Gastrocnemius medialis (tissue), 4 donors: ENCODE data around the gene NLRP12. TPM values are rescaled to one million over a fixed set of nuclear protein-coding genes. Genes with fewer than 3 reads are reported as not detected.

Experiments used
- ATAC-seq, 2 donors: fragments of 150-250 bp; one replicate each; pipeline ENCODE4 v1.9.1; 2016
- DNase-seq, 2 donors: peaks; one replicate each; pipeline ENCODE4 v3.0.0-alpha.2; 2019
- H3K27ac ChIP-seq, 4 donors: fragments of 200-600 bp; sonication (generic); 1 replicate in 1 of 4; 2 replicates in 3 of 4; pipeline ENCODE4 v1.5.1; 2016 to 2018; ENCODE audit warnings: mild to moderate bottlenecking in 2 of 4, moderate library complexity in 1 of 4
- H3K27me3 ChIP-seq, 3 donors: fragments of 200-600 bp; sonication (generic) in 2 of 3; 1 replicate in 1 of 3; 2 replicates in 2 of 3; pipeline versions ENCODE4 v1.5.1 to v1.6.0; 2016 to 2019; ENCODE audit warnings: mild to moderate bottlenecking in 1 of 3, moderate library complexity in 1 of 3
- H3K36me3 ChIP-seq, 2 donors: fragments of 200-600 bp; sonication (generic) in 1 of 2; one replicate each; pipeline ENCODE4 v1.5.1; 2017 to 2018
- H3K4me1 ChIP-seq, 2 donors: fragments of 200-600 bp; sonication (generic) in 1 of 2; one replicate each; pipeline ENCODE4 v1.5.1; 2016 to 2017; ENCODE audit warnings: mild to moderate bottlenecking in 2 of 2
- H3K4me3 ChIP-seq, 4 donors: fragments of 200-600 bp; sonication (generic) in 3 of 4; 1 replicate in 1 of 4; 2 replicates in 3 of 4; pipeline ENCODE4 v1.5.1; 2016 to 2019; ENCODE audit warnings: mild to moderate bottlenecking in 2 of 4
- H3K9me3 ChIP-seq, 3 donors: fragments of 200-600 bp; sonication (generic) in 2 of 3; 1 replicate in 1 of 3; 2 replicates in 2 of 3; pipeline ENCODE4 v1.5.1; 2016 to 2019
- CTCF ChIP-seq, 5 experiments: fragments of 450-650 bp in 3 of 5; fragments of 200-600 bp in 2 of 5; sonication (generic) in 2 of 5; IDR thresholded peaks in 4 of 5; conservative IDR thresholded peaks in 1 of 5; 1 replicate in 4 of 5; 2 replicates in 1 of 5; pipeline ENCODE4 v1.5.1; 2016 to 2019; ENCODE audit warnings: antibody characterized with exemption in 5 of 5, mild to moderate bottlenecking in 3 of 5, moderate library complexity in 3 of 5
- POLR2A ChIP-seq, 2 donors: fragments of 450-650 bp; IDR thresholded peaks; one replicate each; pipeline ENCODE4 v1.6.1; 2017; ENCODE audit warnings: antibody characterized with exemption in 2 of 2, mild to moderate bottlenecking in 2 of 2, moderate library complexity in 2 of 2
- in situ Hi-C, 4 donors: fragments of 200-750 bp; cut with MboI; loops; one replicate each; pipeline versions ENCODE4 v1.15.0 to v1.8.0; 2017; ENCODE audit warnings: low sequenced_read_pairs in 4 of 4
- intact Hi-C: fragments of 100-400 bp; cut with DNase I; formaldehyde crosslinking; loops from one replicate; pipeline ENCODE4 v1.15.1; 2023; ENCODE audit warnings: low total_unique reads
- total RNA-seq, 4 donors: library from RNA; depleted of rRNA; stranded (reverse); fragments of >200 nt; gene quantifications; one replicate each; pipeline versions ENCODE4 v1.1.0 to v1.2.3, GENCODE V29; 2016

The NLRP12 gene
- total RNA-seq, 4 donors from 2014 or later: 0.31 to 0.52 (median 0.35) TPM; not detected in 1

DNA sequence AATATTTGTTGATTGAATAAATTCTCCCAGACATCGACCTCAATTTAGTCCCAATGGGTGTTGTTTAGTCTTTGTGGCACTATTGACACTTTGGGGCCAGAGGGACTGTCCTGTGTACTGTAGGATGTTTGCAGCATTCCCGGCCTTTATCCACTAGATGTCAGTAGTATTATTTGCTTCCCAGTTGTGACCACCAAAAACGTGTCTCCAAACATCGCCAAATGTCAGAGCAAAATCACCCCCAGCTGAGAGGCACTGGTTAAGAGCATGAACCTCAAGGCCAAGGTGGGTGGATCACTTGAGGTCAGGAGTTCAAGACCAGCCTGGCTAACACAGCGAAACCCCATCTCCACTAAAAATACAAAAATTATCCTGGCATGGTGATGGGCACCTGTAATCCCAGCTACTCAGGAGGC, 15.4 kb downstream of the NLRP12 start:
- H3K27me3 ChIP-seq: no peaks in the 10 kb centered on the region
- no peaks in the 10 kb centered on the region for H3K36me3 ChIP-seq
- in situ Hi-C loops: no loop called here
- H3K4me1 ChIP-seq: no peaks in the 10 kb centered on the region
- DNase-seq (no peak), ATAC-seq (no peak)
- intact Hi-C loops: no loop called here
- no peaks in the 10 kb centered on the region for H3K9me3 ChIP-seq
- no peak overlapping the region for H3K4me3 ChIP-seq
- no peak overlapping the region for H3K27ac ChIP-seq
- peak in 1 of 5 experiments; percentile 13 for TF ChIP-seq CTCF (IDR thresholded peaks at IDR 0.05 in 4 of 5, conservative IDR thresholded peaks at IDR 0.05 in 1 of 5)
- TF ChIP-seq POLR2A (IDR thresholded peaks at IDR 0.05): no peak

DNA sequence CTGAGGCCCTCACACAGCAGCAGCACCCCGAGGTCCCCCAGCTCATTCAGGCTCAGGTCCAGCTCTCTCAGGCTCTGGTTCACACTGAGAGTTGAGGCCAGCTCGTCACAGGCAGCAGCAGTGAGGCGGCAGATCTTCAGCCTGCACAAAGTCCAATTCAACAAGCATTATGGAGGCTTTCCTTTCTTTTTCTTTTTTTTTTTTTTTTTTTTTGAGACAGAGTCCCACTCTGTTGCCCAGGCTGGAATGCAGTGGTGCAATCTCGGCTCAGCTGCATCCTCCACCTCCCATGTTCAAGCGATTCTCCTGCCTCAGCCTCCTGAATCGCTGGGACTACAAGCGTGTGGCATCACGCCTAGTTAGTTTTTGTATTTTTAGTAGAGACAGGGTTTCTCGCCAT, 22.9 kb downstream of the NLRP12 start:
- no peaks in the 10 kb centered on the region for H3K9me3 ChIP-seq
- no peaks in the 10 kb centered on the region for H3K36me3 ChIP-seq
- no peaks in the 10 kb centered on the region for H3K4me1 ChIP-seq
- TF ChIP-seq CTCF (IDR thresholded peaks at IDR 0.05 in 4 of 5, conservative IDR thresholded peaks at IDR 0.05 in 1 of 5) (no peak), POLR2A (IDR thresholded peaks at IDR 0.05) (no peak)
- no peak overlapping the region for H3K27ac ChIP-seq
- ATAC-seq (no peak), DNase-seq (no peak)
- intact Hi-C loops: no loop called here
- no peaks in the 10 kb centered on the region for H3K27me3 ChIP-seq
- H3K4me3 ChIP-seq: no peak overlapping the region
- in situ Hi-C loops: no loop called here

DNA sequence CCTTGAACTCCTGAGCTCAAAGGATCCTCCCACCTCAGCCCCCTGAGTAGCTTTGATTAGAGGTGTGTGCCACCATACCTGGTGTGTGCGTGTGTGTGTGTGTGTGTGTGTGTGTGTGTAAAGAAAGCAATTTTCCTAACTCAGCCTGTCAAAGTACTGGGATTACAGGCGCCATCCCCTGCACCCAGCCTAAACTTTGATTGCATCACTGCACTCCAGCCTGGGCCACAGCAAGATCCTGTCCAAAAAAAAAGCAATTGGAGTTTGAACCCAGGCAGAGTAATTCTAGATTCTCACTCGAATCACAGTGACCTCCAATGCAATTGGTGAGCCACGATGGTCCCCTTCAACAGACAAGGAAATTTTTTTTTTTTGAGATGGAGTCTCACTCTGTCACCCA, 29.1 kb downstream of the NLRP12 start:
- Histone ChIP-seq H3K9me3 (no peaks in the 10 kb centered on the region), H3K4me1 (no peaks in the 10 kb centered on the region), H3K4me3 (no peak overlapping the region), H3K27ac (no peak overlapping the region), H3K27me3 (no peaks in the 10 kb centered on the region), H3K36me3 (no peaks in the 10 kb centered on the region)
- ATAC-seq (no peak), DNase-seq (no peak)
- no peak for TF ChIP-seq POLR2A (IDR thresholded peaks at IDR 0.05)
- TF ChIP-seq CTCF (IDR thresholded peaks at IDR 0.05 in 4 of 5, conservative IDR thresholded peaks at IDR 0.05 in 1 of 5): no peak
- in situ Hi-C loops (loop anchor here in 1 of 4 donors (10.0 kb wide), 1 partner anchor 230 kb away; no protein-coding TSS in a partner anchor), intact Hi-C loops (no loop called here)

DNA sequence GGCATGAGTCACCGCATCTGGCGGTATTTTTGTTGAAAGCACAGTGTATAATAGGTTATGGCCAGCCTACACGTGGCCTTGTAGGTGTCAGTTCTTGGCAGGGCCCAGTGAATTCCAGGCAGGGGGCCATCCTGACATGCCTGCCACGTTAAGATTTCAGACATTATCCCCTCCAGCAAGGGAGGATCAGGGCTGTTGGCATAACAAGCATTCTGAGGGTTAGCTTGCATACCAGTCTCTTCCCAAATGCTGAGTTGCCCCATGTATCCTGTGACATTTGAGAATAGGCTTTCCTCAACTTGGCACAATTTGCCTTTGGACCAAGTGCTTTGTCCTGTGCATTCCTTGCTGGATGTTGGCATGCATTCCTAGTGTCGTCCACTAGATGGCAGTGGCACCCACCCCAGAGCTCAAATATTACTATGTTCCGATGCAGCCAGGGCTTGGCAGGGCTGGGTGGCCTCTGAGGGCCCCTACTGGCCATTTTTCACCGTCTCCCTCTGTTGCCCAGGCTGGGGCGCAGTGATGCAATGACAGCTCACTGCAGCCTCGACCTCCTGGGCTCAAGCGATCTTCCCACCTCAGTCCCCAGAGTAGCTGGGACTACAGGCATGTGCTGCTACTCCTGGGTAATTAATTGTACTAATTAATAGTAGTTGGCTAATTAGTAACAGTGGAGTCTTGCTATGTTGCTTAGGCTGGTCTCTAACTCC, 31.2 kb downstream of the NLRP12 start:
- no peaks in the 10 kb centered on the region for H3K36me3 ChIP-seq
- TF ChIP-seq POLR2A (IDR thresholded peaks at IDR 0.05) (no peak), CTCF (IDR thresholded peaks at IDR 0.05 in 4 of 5, conservative IDR thresholded peaks at IDR 0.05 in 1 of 5) (peak; percentile 61 to 87 (median 72))
- H3K4me1 ChIP-seq: no peaks in the 10 kb centered on the region
- DNase-seq (peak; percentile 29 to 30), ATAC-seq (no peak)
- in situ Hi-C loops: loop anchor here in 1 of 4 donors (10.0 kb wide), 1 partner anchor 232 kb away; no protein-coding TSS in a partner anchor
- intact Hi-C loops: loop anchor here (5.0 kb wide), 1 partner anchor 229 kb away; no protein-coding TSS in a partner anchor
- no peaks in the 10 kb centered on the region for H3K9me3 ChIP-seq
- no peaks in the 10 kb centered on the region for H3K27me3 ChIP-seq
- no peak overlapping the region for H3K4me3 ChIP-seq
- H3K27ac ChIP-seq: no peak overlapping the region
